Suprapubic skin (tissue), 4 donors: ENCODE measurements around the gene ERF. TPM values are rescaled to one million over a fixed set of nuclear protein-coding genes. Genes with fewer than 3 reads are reported as not detected.
A peak's percentile ranks its signal among the peaks of the same experiment; 100 is the strongest.

Experiments used
- DNase-seq, 2 donors: peaks; one replicate each; pipeline ENCODE4 v3.0.0-alpha.2; 2019; ENCODE audit warnings: low spot score in 2 of 2
- H3K27ac ChIP-seq: fragments of 200-600 bp; sonication (generic); one replicate; pipeline ENCODE4 v1.5.1; 2019
- H3K27me3 ChIP-seq: fragments of 200-600 bp; sonication (generic); one replicate; pipeline ENCODE4 v1.5.1; 2019
- H3K36me3 ChIP-seq: fragments of 200-600 bp; sonication (generic); one replicate; pipeline ENCODE4 v1.5.1; 2019
- H3K4me1 ChIP-seq: fragments of 200-600 bp; sonication (generic); one replicate; pipeline ENCODE4 v1.5.1; 2019
- H3K4me3 ChIP-seq: fragments of 200-600 bp; sonication (generic); one replicate; pipeline ENCODE4 v1.5.1; 2019; ENCODE audit warnings: mild to moderate bottlenecking
- H3K9me3 ChIP-seq: fragments of 200-600 bp; sonication (generic); one replicate; pipeline ENCODE4 v1.5.1; 2019
- CTCF ChIP-seq, 2 donors: fragments of 200-600 bp in 1 of 2; fragments of 450-650 bp in 1 of 2; sonication (generic) in 1 of 2; IDR thresholded peaks; one replicate each; pipeline ENCODE4 v1.5.1; 2016 to 2019; ENCODE audit warnings: antibody characterized with exemption in 2 of 2, mild to moderate bottlenecking in 1 of 2, moderate library complexity in 1 of 2
- EP300 ChIP-seq: sonication (generic); formaldehyde crosslinking; IDR thresholded peaks from one replicate; pipeline ENCODE4 v1.6.1; 2017; ENCODE audit warnings: antibody characterized with exemption
- POLR2A ChIP-seq, 2 donors: fragments of 450-650 bp; IDR thresholded peaks; one replicate each; pipeline ENCODE4 v1.6.1; 2017; ENCODE audit warnings: antibody characterized with exemption in 2 of 2, mild to moderate bottlenecking in 2 of 2, moderate library complexity in 2 of 2
- POLR2AphosphoS5 ChIP-seq, 3 donors: sonication (generic); formaldehyde crosslinking; IDR thresholded peaks; one replicate each; pipeline ENCODE4 v1.6.1; 2017; ENCODE audit warnings: antibody characterized with exemption in 3 of 3
- WGBS: methylation state at CpG from one replicate; pipeline ENCODE4 v1.1.5; 2018; 5-methylcytosine and 5-hydroxymethylcytosine counted together
- total RNA-seq, 4 donors: library from RNA; depleted of rRNA; stranded (reverse); fragments of >200 nt; gene quantifications; one replicate each; pipeline ENCODE4 v1.1.0, GENCODE V29; 2016

The ERF gene
- total RNA-seq = 10 to 100 TPM; 36.8 to 49.5 (median 45.8) TPM

- 2% methylated on average over 10 of the region's 75 CpGs for WGBS
- peak; percentile 95 to 97 for DNase-seq
- Histone ChIP-seq H3K4me1 (peaks cover 53% of the 10 kb centered on the region), H3K27ac (peak within 1 kb of the TSS; percentile 97), H3K4me3 (peak within 1 kb of the TSS; percentile 85), H3K9me3 (no peaks in the 10 kb centered on the region), H3K36me3 (no peaks in the 10 kb centered on the region), H3K27me3 (no peaks in the 10 kb centered on the region)
- peak; percentile 92 to 97 for TF ChIP-seq POLR2A (IDR thresholded peaks at IDR 0.05)
- no peak for TF ChIP-seq CTCF (IDR thresholded peaks at IDR 0.05)
- peak in 2 of 3 donors; percentile 63 to 79 for TF ChIP-seq POLR2AphosphoS5 (IDR thresholded peaks at IDR 0.05)
These were observed at the start of gene ERF for GRCh38 chr19:42254850-42255765. Gene ERF, minus strand, starts transcription at chr19:42255128. Its CDS starts 129 bp downstream, at chr19:42254999.

GRCh38 chr19:42303876-42304275, 48.9 kb upstream of the ERF start:
- H3K27ac ChIP-seq = no peak overlapping the region
- no peak for DNase-seq
- no peaks in the 10 kb centered on the region for H3K36me3 ChIP-seq
- no peak for TF ChIP-seq CTCF (IDR thresholded peaks at IDR 0.05)
- TF ChIP-seq EP300 = no peak
- TF ChIP-seq POLR2AphosphoS5 (IDR thresholded peaks at IDR 0.05) = no peak
- TF ChIP-seq POLR2A (IDR thresholded peaks at IDR 0.05) = no peak
- H3K4me1 ChIP-seq = peaks cover 26% of the 10 kb centered on the region
- WGBS = 77% methylated on average over 8 of the region's 8 CpGs
- H3K27me3 ChIP-seq = no peaks in the 10 kb centered on the region
- H3K9me3 ChIP-seq = no peaks in the 10 kb centered on the region
- no peak overlapping the region for H3K4me3 ChIP-seq

- TF ChIP-seq POLR2AphosphoS5 (IDR thresholded peaks at IDR 0.05) = no peak
- no peak for TF ChIP-seq POLR2A (IDR thresholded peaks at IDR 0.05)
- no peak for TF ChIP-seq EP300
- TF ChIP-seq CTCF (IDR thresholded peaks at IDR 0.05) = no peak
- DNase-seq = no peak
- Histone ChIP-seq H3K27ac (no peak overlapping the region), H3K4me3 (peak overlapping the region; percentile 62), H3K36me3 (no peaks in the 10 kb centered on the region), H3K4me1 (peaks cover 26% of the 10 kb centered on the region), H3K27me3 (no peaks in the 10 kb centered on the region), H3K9me3 (no peaks in the 10 kb centered on the region)
- 63% methylated on average over 11 of the region's 11 CpGs for WGBS
These were observed 48.2 kb upstream of the ERF start for GRCh38 chr19:42303101-42303464.

- Histone ChIP-seq H3K4me1 (peaks cover 26% of the 10 kb centered on the region), H3K4me3 (peak within 1 kb of the TSS; percentile 62), H3K36me3 (no peaks in the 10 kb centered on the region), H3K27me3 (no peaks in the 10 kb centered on the region), H3K9me3 (no peaks in the 10 kb centered on the region), H3K27ac (peak within 1 kb of the TSS; percentile 23)
- peak in 1 of 2 donors; percentile 80 for DNase-seq
- TF ChIP-seq POLR2AphosphoS5 (IDR thresholded peaks at IDR 0.05) = no peak
- WGBS = 6% methylated on average over 13 of the region's 21 CpGs
These were observed 46.8 kb upstream of the ERF start, which contains the start of gene PRR19 for GRCh38 chr19:42301646-42302203. Gene PRR19, plus strand, starts transcription at chr19:42302132. Its CDS starts 7,453 bp downstream, at chr19:42309585.

- TF ChIP-seq POLR2AphosphoS5 (IDR thresholded peaks at IDR 0.05) (no peak), EP300 (no peak), CTCF (IDR thresholded peaks at IDR 0.05) (no peak), POLR2A (IDR thresholded peaks at IDR 0.05) (no peak)
- WGBS = 75% methylated on average over 14 of the region's 15 CpGs
- no peak overlapping the region for H3K4me3 ChIP-seq
- H3K9me3 ChIP-seq = no peaks in the 10 kb centered on the region
- H3K4me1 ChIP-seq = peaks cover 16% of the 10 kb centered on the region
- H3K27ac ChIP-seq = no peak overlapping the region
- peak in 1 of 2 donors; percentile 73 for DNase-seq
- H3K27me3 ChIP-seq = no peaks in the 10 kb centered on the region
- H3K36me3 ChIP-seq = peaks cover 34% of the 10 kb centered on the region
These were observed 42.1 kb upstream of the ERF start for GRCh38 chr19:42297039-42297438.
